H1 (cell line): ENCODE data around the gene NFX1. TPM values are rescaled to one million over a fixed set of nuclear protein-coding genes. Genes with fewer than 3 reads are reported as not detected.

Source experiments
- BCL11A ChIP-seq, 2 experiments: IDR thresholded peaks; one replicate each; pipeline ENCODE4 v1.6.1; 2011; ENCODE audit warnings: low read depth in 2 of 2, low read length in 2 of 2, mild to moderate bottlenecking in 2 of 2
- CHD1 ChIP-seq: IDR thresholded peaks from 2 replicates; pipeline ENCODE4 v1.6.1; 2012; ENCODE audit warnings: low read depth, low read length, improper control_type of control experiment
- EP300 ChIP-seq, 2 experiments: IDR thresholded peaks; 1 replicate in 1 of 2; 2 replicates in 1 of 2; pipeline ENCODE4 v1.6.1; 2011 to 2012; ENCODE audit warnings: low read depth in 2 of 2, low read length in 2 of 2, mild to moderate bottlenecking in 2 of 2, borderline replicate concordance in 1 of 2, inconsistent platforms in 1 of 2, moderate library complexity in 1 of 2
- HDAC6 ChIP-seq: IDR thresholded peaks from one replicate; pipeline ENCODE4 v1.7.1; 2012; ENCODE audit warnings: low read depth, mild to moderate bottlenecking, inconsistent platforms, low read length, moderate library complexity
- KDM1A ChIP-seq: fragments of 200-600, 300-600 bp; sonication (generic); IDR thresholded peaks from 2 replicates; pipeline ENCODE4 v1.7.1; 2016; ENCODE audit warnings: mild to moderate bottlenecking, low read length, borderline replicate concordance
- MAFK ChIP-seq: IDR thresholded peaks from 2 replicates; pipeline ENCODE4 v1.6.1; 2012; ENCODE audit warnings: low read depth, mild to moderate bottlenecking, improper control_type of control experiment, low read length
- MAX ChIP-seq: IDR thresholded peaks from 2 replicates; pipeline ENCODE4 v1.6.1; 2012; ENCODE audit warnings: inconsistent platforms
- NANOG ChIP-seq: IDR thresholded peaks from 2 replicates; pipeline ENCODE4 v1.6.1; 2011; ENCODE audit warnings: low read length, low read depth, mild to moderate bottlenecking, inconsistent platforms; ENCODE audit not compliant: insufficient read depth, poor library complexity, severe bottlenecking
- POLR2A ChIP-seq, 2 experiments: IDR thresholded peaks; 1 replicate in 1 of 2; 2 replicates in 1 of 2; pipeline ENCODE4 v1.6.1; 2011; ENCODE audit warnings: low read depth in 2 of 2, low read length in 2 of 2, mild to moderate bottlenecking in 2 of 2; ENCODE audit errors: control extremely low read depth in 1 of 2
- POLR2AphosphoS5 ChIP-seq: IDR thresholded peaks from 2 replicates; pipeline ENCODE4 v1.6.1; 2011; ENCODE audit warnings: low read depth, low read length
- SAP30 ChIP-seq: fragments of 300-600 bp; sonication (generic); IDR thresholded peaks from 2 replicates; pipeline ENCODE4 v1.7.1; 2012; ENCODE audit warnings: low read length, moderate library complexity, mild to moderate bottlenecking, inconsistent platforms; ENCODE audit not compliant: insufficient read depth, insufficient replicate concordance
- SIN3A ChIP-seq, 2 experiments: IDR thresholded peaks in 1 of 2; conservative IDR thresholded peaks in 1 of 2; 2 replicates each; pipeline ENCODE4 v1.6.1; 2011 to 2012; ENCODE audit warnings: low read length in 2 of 2, improper control_type of control experiment in 1 of 2, low read depth in 1 of 2, mild to moderate bottlenecking in 1 of 2
- SIRT6 ChIP-seq: IDR thresholded peaks from one replicate; pipeline ENCODE4 v1.7.1; 2012; ENCODE audit warnings: low read length, inconsistent platforms
- SIX5 ChIP-seq: IDR thresholded peaks from 2 replicates; pipeline ENCODE4 v1.6.1; 2011; ENCODE audit warnings: mild to moderate bottlenecking, low read depth, low read length
- SP1 ChIP-seq: IDR thresholded peaks from 2 replicates; pipeline ENCODE4 v1.6.1; 2011; ENCODE audit warnings: low read depth, low read length
- SRF ChIP-seq: IDR thresholded peaks from 2 replicates; pipeline ENCODE4 v1.6.1; 2011; ENCODE audit warnings: mild to moderate bottlenecking, low read depth, low read length, moderate library complexity
- SUZ12 ChIP-seq: fragments of 200-600 bp; sonication (generic); IDR thresholded peaks from 2 replicates; pipeline ENCODE4 v1.6.1; 2012; ENCODE audit warnings: mild to moderate bottlenecking, inconsistent platforms, low read length, moderate library complexity, mixed read lengths
- TAF1 ChIP-seq: IDR thresholded peaks from 2 replicates; pipeline ENCODE4 v1.6.1; 2011; ENCODE audit warnings: mild to moderate bottlenecking, low read depth, low read length
- polyA plus RNA-seq, 7 experiments: library from polyadenylated mRNA; depleted of rRNA in 3 of 7; stranded (reverse) in 5 of 7; unstranded in 2 of 7; fragments of >200 nt in 5 of 7; fragments of 200-250 nt in 2 of 7; gene quantifications; 1 replicate in 5 of 7; 2 replicates in 1 of 7; 4 replicates in 1 of 7; pipeline versions ENCODE4 v1.2.1 to v1.2.3, GENCODE V29; 2011 to 2013; ENCODE audit warnings: missing spikeins in 2 of 7, mixed read lengths in 2 of 7
- total RNA-seq: library from RNA; stranded (reverse); fragmentation: NEBNext Ultra II Directional; extraction: Animal tissue kit (Norgen Biotek cat#: 25700); gene quantifications from 2 replicates; pipeline ENCODE4 v1.2.1, GENCODE V29; 2021

Gene NFX1
- total and polyA plus RNA-seq, 2 of the 8 experiments (the other 6 are each of a cell fraction or from before 2014, with no cell fraction given) = 19.4 to 28.4 TPM

GRCh38 chr9:33375238-33375840 lies 85.0 kb downstream of the NFX1 start (continued):
- TF ChIP-seq NANOG (no peak), MAFK (no peak), KDM1A (peak; percentile 43; the same call in 1 of the 2 replicates), SRF (no peak), SUZ12 (no peak), BCL11A (IDR thresholded peaks at IDR 0.05; ENCODE audit: low read depth in 2 of 2, low read length in 2 of 2) (no peak), CHD1 (peak; percentile 91), POLR2AphosphoS5 (no peak), EP300 (IDR thresholded peaks at IDR 0.05; ENCODE audit: borderline replicate concordance in 1 of 2, low read depth in 2 of 2, low read length in 2 of 2) (peak in 1 of 2 experiments; percentile 97; a peak in 2 of 3 replicates), SIX5 (0 out of 2 replicates have a peak, but pooled peaks have one; percentile 2), SIRT6 (no peak), SIN3A (conservative IDR thresholded peaks at IDR 0.05 in 1 of 2, IDR thresholded peaks at IDR 0.05 in 1 of 2; ENCODE audit: low read depth in 1 of 2, low read length in 2 of 2) (no peak), POLR2A (IDR thresholded peaks at IDR 0.05; ENCODE audit: control extremely low read depth in 1 of 2, low read depth in 2 of 2, low read length in 2 of 2) (no peak), SAP30 (no peak), SP1 (peak; percentile 69; the same call in 1 of the 2 replicates), HDAC6 (no peak), TAF1 (no peak), MAX (no peak)
